Retina (tissue), 1 donor: ENCODE results near the gene CTXND1.

Experiments used
- DNase-seq: peaks from one replicate; pipeline ENCODE4 v3.0.0-alpha.2; 2016

The CTXND1 gene

GRCh38 chr15:80179025-80179759 is 72.8 kb downstream of the CTXND1 start:
- DNase-seq = no peak

- no peak for DNase-seq
Measured at GRCh38 chr15:80177156-80177555, 74.9 kb downstream of the CTXND1 start.

GRCh38 chr15:80176443-80176842 is 75.6 kb downstream of the CTXND1 start:
- no peak for DNase-seq

GRCh38 chr15:80175436-80175835 is 76.6 kb downstream of the CTXND1 start:
- DNase-seq = no peak

GRCh38 chr15:80174017-80174746 is 77.8 kb downstream of the CTXND1 start:
- DNase-seq = no peak

GRCh38 chr15:80173022-80173759 is 78.8 kb downstream of the CTXND1 start:
- peak; percentile 59 for DNase-seq

GRCh38 chr15:80172401-80172800 is 79.6 kb downstream of the CTXND1 start:
- DNase-seq = no peak

- no peak for DNase-seq
Measured at GRCh38 chr15:80171787-80172186, 80.2 kb downstream of the CTXND1 start.

- no peak for DNase-seq
Measured at GRCh38 chr15:80170596-80170995, 81.4 kb downstream of the CTXND1 start.

- no peak for DNase-seq
Measured at GRCh38 chr15:80169768-80170357, 82.2 kb downstream of the CTXND1 start.

GRCh38 chr15:80168421-80168820 is 83.6 kb downstream of the CTXND1 start:
- no peak for DNase-seq

GRCh38 chr15:80167936-80168335 is 84.1 kb downstream of the CTXND1 start:
- no peak for DNase-seq

GRCh38 chr15:80163897-80164296 is 88.1 kb downstream of the CTXND1 start:
- DNase-seq = no peak

GRCh38 chr15:80163217-80163616 is 88.8 kb downstream of the CTXND1 start:
- DNase-seq = no peak

- no peak for DNase-seq
Measured at GRCh38 chr15:80162059-80162554, 89.9 kb downstream of the CTXND1 start.

GRCh38 chr15:80161468-80162016 is 90.5 kb downstream of the CTXND1 start:
- no peak for DNase-seq

- no peak for DNase-seq
Measured at GRCh38 chr15:80160570-80161156, 91.3 kb downstream of the CTXND1 start.

- no peak for DNase-seq
Measured at GRCh38 chr15:80159811-80160569, 92.0 kb downstream of the CTXND1 start.

- DNase-seq = no peak
Measured at GRCh38 chr15:80159301-80159700, 92.7 kb downstream of the CTXND1 start.

- no peak for DNase-seq
Measured at GRCh38 chr15:80157215-80157614, 94.8 kb downstream of the CTXND1 start.

- DNase-seq = no peak
Measured at GRCh38 chr15:80156176-80156720, 95.8 kb downstream of the CTXND1 start.
